Stimulated activated CD8-positive, alpha-beta memory T cell treated with anti-CD3 and anti-CD28 coated beads, Interleukin-4, amount 100 ng/mL, for 24 hours (primary cell): ENCODE data around the gene ENOX1.

Source experiments
- DNase-seq: peaks from one replicate; pipeline ENCODE4 v3.0.0-alpha.2; 2020; ENCODE audit warnings: low read depth

ENOX1 gene

DNA sequence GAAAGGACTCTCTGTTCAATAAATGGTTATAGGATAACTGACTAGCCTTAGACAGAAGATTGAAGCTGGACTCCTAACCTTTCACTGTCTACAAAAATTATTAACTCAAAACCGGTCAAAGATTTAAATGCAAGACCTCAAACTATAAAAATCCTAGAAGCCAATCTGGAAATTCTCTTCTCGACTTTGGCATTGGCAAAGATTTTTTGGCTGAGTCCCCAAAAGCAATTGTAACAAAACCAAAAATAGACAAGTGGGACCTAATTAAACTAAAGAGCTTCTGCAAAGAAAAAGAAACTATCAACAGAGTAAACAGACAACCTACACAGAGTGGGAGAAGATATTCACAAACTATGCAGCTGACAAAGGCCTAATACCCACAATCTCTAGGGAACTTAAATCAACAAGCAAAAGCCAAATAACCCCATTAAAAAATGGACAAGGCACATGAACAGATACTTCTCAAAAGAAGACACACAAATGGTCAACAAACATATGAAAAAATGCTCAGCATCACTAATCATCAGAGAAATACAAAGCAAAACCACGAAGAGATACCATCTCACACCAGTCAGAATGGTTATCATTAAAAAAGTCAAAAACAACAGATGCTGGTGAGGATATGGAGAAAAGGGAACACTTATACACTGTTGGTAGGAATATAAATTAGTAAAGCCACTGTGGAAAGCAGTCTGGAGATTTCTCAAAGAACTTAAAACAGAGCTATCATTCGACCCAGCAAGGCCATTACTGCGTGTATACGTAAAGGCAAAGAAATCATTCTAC is 497.1 kb downstream of the ENOX1 start:
- DNase-seq: no peak

- no peak for DNase-seq
These were observed 500.0 kb downstream of the ENOX1 start for GRCh38 chr13:43286751-43287150.

DNA sequence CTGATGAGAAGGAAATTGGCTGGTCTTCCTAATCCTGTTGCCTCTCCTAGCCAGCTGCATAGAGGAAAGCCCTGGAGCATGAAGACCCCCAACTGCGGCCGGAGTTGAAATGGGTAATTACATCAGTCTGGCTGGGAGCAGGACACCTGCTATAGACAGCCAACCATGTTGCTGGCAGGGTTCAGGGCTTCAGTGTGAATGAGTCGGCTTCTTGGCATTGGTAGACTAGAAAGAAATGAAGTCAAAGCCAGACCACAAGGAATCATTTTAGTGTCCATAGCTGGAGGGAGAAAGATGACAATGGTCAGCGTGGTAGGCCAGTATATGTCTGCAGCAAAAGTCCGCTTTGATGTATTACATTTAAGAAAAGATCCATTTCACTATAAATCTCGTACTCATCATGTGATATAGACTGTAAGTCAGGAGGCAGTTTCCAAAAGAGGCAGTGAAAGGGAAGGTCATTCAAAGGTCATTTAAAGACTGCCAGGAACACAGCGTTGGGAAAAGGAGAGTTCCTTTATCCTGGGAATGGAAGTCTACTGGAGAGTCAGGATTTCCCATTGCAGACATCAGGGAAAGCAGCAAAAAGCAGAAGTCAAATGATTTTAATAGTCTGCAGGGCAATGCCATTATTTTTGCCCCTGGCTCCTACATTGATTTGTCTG is 500.7 kb downstream of the ENOX1 start:
- DNase-seq: no peak

DNA sequence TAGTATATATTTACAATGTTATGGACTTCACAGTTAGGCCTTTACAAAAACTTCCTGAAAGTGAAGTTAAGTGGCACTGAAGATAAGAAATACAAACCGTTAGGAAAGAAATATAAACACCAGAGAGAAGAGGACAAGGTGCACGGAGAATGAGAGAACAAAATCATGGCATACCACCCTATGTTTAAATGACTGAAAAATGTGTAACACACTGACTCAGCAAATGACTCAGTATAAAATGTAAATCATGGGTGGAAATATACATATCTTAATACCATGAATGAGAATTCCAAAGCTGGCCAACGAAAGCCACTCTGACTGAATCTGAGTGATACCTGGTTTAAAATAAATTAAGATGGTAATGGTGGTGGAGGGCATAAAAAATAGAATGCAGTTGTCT is 502.6 kb downstream of the ENOX1 start:
- DNase-seq: no peak

DNA sequence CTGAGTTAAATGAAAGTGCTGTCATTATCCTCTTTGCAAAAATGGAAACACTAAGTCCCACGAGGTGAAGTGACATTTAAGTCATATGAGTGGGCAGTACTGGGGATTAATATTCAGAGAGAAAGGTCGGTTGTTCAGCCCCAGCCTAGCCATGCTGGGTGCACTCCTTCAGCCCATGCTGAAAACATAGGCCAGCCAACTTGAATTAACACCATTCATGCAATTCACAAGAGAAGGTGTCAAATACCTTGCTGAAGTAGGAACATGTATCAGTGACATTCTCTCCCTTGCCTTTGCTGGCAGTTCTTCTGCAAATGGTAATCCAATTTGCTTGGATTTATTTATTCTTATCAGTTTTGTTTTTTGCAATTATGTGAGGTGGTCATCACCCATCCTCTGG is 507.1 kb downstream of the ENOX1 start:
- no peak for DNase-seq

- no peak for DNase-seq
These were observed 508.6 kb downstream of the ENOX1 start for GRCh38 chr13:43278127-43278526.

DNA sequence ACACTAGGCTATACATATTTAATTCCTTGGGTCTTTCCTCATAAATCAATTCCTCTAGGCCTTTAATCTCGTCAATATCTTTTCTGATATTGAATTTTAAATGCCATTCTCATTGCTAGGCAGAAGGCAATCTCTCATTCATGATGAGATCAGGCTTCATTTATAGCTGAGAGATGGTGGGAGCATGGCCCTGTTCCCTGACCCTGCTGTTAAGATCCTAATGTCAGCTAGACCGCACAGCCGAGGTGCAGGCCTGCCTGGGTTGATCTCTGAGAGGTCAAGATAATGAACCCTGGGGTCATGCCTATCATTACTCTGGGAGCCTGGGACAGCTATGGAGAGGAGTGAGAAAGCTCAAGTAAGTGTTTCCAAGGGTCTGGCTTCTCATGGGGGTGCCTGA is 509.6 kb downstream of the ENOX1 start:
- DNase-seq: no peak

DNA sequence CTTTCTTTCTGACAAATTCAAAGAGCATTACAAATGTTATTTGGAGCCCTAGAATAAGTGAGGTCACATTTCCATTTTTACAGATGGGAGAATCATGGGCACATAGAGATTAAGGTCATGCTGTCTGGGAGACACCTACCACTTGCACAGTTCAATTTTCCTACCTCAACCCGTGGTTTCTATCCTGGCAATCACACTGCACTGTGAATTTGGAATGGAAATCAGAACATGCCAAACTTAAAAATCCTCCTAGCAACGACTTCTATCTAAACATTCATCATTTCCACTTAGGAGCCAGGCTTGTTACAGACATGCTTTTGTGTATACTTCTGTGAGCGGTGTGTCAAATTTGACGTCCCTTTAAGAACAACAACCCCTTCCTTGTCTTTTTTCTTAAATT is 511.9 kb downstream of the ENOX1 start:
- DNase-seq: no peak

GRCh38 chr13:43273362-43273761 is 513.4 kb downstream of the ENOX1 start:
- DNase-seq: no peak

DNA sequence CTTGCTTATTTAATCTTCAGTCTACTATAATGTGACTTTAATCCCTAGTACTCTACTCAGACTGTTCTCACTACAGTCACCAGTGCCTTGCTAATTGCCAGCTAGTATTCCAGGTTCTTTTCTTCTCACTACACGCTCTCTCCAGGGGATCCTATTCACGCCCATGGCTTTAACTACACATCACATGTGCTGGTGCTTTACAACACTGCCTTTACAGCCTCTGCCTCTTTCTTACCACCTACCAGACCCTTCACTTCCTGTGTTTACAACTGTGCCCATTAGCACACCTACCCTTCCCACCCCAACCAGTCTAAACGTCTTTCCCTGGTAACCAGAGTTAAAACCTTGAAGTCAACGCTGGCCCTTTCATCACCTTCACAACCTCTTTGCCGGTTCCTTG is 513.9 kb downstream of the ENOX1 start:
- no peak for DNase-seq

DNA sequence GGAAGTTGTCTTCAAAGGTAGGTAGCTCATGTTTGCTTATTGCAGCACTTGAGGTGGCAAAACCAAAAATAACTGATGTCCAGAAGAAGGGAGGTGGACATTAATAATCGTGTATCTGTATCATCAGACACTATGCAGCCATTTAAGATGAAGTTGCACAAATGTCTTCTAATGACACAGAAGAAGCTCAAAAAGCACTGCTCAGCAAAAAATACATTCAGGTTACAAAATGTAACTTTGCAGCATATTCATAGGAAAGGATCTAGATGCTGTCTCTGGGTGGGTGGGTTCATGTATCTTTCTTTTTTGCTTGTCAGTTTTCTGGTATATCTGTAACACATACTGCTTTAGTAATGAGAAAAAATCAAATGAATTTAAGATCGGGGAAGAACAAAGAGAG is 515.6 kb downstream of the ENOX1 start:
- no peak for DNase-seq

- no peak for DNase-seq
These were observed 516.5 kb downstream of the ENOX1 start for GRCh38 chr13:43270130-43270830.

- no peak for DNase-seq
These were observed 517.7 kb downstream of the ENOX1 start for GRCh38 chr13:43269037-43269481.

GRCh38 chr13:43268632-43269031 is 518.1 kb downstream of the ENOX1 start:
- DNase-seq: no peak

DNA sequence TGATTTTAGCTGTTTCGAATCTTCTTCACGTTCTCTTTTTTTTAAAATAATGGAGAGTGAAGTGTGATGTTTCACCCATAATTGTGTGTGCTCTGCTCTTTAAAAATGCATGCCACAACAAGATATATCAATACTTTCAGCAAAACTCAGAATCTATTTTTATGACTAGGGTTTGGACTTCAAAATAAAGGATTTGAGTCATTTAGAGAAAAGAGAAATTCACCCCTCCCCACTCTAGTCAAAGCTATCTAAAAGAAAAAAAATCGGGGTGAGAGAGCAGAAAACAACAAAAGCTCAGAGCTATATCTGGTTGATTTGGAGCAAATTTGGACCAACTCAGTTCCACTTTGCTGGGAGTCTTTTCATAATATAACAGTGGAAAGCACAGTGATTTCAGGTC is 518.9 kb downstream of the ENOX1 start:
- DNase-seq: no peak

GRCh38 chr13:43266936-43267615 is 519.7 kb downstream of the ENOX1 start:
- no peak for DNase-seq

- DNase-seq: no peak
These were observed 521.7 kb downstream of the ENOX1 start for GRCh38 chr13:43265028-43265427.

DNA sequence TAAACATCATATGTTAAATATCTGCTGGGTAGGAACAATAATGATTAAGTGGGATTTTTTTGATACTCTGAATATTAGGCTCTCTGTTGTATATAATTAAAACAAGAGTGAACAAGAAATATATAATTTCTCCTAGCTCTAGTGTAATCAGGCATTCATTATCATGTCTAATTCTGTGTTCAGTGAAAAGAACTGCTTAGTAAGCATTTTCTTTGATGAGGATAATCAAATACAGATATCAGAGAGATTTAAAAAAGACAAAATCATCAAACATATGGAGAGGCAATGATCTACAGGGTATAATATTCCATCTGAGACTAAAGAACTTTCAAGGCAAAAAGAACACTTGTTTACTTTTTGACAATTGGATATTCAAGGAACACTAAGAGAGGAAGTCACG is 522.3 kb downstream of the ENOX1 start:
- no peak for DNase-seq

DNA sequence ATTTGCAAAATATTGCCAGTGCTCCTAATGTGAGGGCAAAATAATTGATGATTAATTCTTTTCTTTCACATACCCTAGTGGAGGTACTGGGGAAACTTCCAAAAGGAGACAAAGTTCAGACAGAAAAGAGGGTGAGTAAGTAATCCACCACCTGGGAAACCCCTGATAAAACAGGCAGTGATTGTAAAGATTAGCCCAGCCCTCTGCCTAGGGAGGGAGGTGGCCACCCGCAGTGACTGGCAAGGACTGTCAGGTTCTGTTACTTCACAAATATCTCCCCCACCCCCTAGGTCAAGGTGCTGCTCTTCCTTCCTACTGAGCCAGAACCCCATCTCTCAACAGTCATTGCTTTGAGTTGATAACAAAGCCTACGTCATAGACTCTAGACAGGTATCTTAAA is 523.7 kb downstream of the ENOX1 start:
- no peak for DNase-seq

GRCh38 chr13:43260999-43261398 is 525.8 kb downstream of the ENOX1 start:
- no peak for DNase-seq

DNA sequence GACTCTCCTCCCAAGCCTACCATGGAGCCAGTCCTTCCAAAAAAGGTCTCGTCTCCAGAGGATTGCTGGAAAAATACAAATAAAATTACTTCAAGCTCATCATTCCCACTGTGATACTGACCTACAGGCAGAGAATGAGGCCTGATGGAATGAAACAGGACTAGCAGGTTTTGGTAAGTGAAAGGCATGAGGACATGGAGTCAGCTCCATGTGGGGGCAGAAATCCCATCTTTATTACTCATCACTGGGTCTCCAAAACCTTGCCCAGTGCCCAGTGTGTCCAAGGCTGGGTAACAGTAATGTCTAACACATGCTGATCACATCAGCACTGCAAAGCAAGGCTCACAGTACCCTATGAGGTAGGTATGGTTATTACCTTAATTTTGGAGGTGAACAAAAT is 528.0 kb downstream of the ENOX1 start:
- DNase-seq: no peak

DNA sequence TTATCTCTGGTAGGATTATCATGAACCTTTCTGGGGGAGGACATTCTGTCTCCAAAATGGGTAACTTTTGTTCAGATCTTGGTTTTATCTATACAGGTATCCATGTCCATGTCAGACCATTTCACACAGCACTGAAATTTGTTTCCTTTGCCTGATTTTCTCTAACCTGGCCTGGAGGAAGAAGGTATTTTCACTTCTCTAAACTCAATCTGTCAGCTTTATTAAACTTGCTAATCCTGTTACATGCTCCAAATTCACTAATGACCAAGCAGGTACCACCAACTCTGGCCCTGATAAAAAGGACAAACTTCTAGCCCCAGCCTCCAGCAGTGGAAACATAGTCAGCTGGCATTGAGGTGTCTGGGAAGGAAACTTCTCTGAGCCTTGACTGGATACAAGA is 529.0 kb downstream of the ENOX1 start:
- DNase-seq: no peak

DNA sequence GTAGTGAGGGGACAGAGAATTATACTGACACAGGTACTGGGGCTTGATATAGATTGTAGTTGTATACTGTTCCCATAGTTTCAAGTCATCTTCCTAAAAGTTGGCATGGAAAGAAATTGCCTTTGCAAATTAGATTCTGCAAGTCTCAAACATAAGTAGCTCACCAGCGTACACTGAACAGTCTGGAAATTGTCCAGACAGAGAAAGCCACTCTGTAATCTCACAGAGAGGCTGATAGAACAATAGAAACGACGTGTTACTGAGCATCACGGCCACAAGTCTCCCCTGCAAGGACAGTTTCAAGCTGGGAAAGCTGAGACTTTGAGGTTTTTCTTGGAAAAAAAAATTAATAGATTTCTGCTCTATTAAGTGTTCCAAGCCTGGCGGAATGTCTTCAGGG is 534.8 kb downstream of the ENOX1 start:
- DNase-seq: no peak
